K562 (cell line): ENCODE data around the gene MYCBPAP.

Experiments used
- AFF4 ChIP-seq: sonication (generic); formaldehyde crosslinking; IDR thresholded peaks from 2 replicates; pipeline ENCODE4 v1.8.0; 2023; ENCODE audit warnings: mild to moderate bottlenecking, missing genetic modification reagents
- BCLAF1 ChIP-seq, 2 experiments: fragments of 450-650 bp in 1 of 2; IDR thresholded peaks; 2 replicates each; pipeline ENCODE4 v1.6.1; 2011 to 2017; ENCODE audit warnings: low read depth in 2 of 2, antibody characterized with exemption in 1 of 2, borderline replicate concordance in 1 of 2, low read length in 1 of 2, mild to moderate bottlenecking in 1 of 2, mixed read lengths in 1 of 2; ENCODE audit not compliant: control insufficient read depth in 1 of 2
- ETV5 ChIP-seq: sonication (generic); formaldehyde crosslinking; IDR thresholded peaks from 2 replicates; pipeline ENCODE4 v1.4.0; 2020; ENCODE audit warnings: low read depth, mild to moderate bottlenecking, missing genetic modification reagents
- GABPB2 ChIP-seq: fragments of 250-450 bp; sonication (Bioruptor Pico); conservative IDR thresholded peaks from 2 replicates; pipeline ENCODE4 v1.5.1; 2021; ENCODE audit warnings: mild to moderate bottlenecking
- HDAC6 ChIP-seq: IDR thresholded peaks from 2 replicates; pipeline ENCODE4 v1.6.1; 2012; ENCODE audit warnings: low read depth, mild to moderate bottlenecking, control low read depth, inconsistent platforms, low read length, moderate library complexity
- HNRNPH1 ChIP-seq: fragments of 200-400 bp; formaldehyde crosslinking; optimal IDR thresholded peaks from 2 replicates; pipeline ENCODE3; 2017; ENCODE audit warnings: low read depth, mild to moderate bottlenecking, low read length, moderate library complexity
- KAT2B ChIP-seq: IDR thresholded peaks from one replicate; pipeline ENCODE4 v1.6.1; 2012; ENCODE audit warnings: low read depth, mild to moderate bottlenecking, control low read depth, inconsistent platforms, low read length, moderate library complexity
- L3MBTL2 ChIP-seq: fragments of 450-650 bp; IDR thresholded peaks from 2 replicates; pipeline ENCODE4 v1.6.1; 2016; ENCODE audit warnings: mild to moderate bottlenecking, moderate library complexity
- ZNF175 ChIP-seq: fragments of 200-800 bp; sonication (Bioruptor generic); IDR thresholded peaks from 2 replicates; pipeline ENCODE4 v1.6.1; 2016; ENCODE audit warnings: low read depth, mild to moderate bottlenecking, missing genetic modification characterization, missing compliant biosample characterization
- ZNF282 ChIP-seq: sonication (generic); formaldehyde crosslinking; IDR thresholded peaks from 2 replicates; pipeline ENCODE4 v1.8.1; 2023; ENCODE audit warnings: missing genetic modification reagents
- TF ChIP-seq, protein P1 (sequence below): sonication (generic); formaldehyde crosslinking; IDR thresholded peaks from 2 replicates; pipeline ENCODE4 v1.8.1; 2023; ENCODE audit warnings: missing genetic modification reagents, mild to moderate bottlenecking, borderline replicate concordance
- TF ChIP-seq, protein P2 (sequence below), 2 experiments: fragments of 150-350 bp in 1 of 2; IDR thresholded peaks; 2 replicates each; pipeline ENCODE4 v1.6.1; 2012 to 2016; ENCODE audit warnings: low read depth in 2 of 2, low read length in 2 of 2, mild to moderate bottlenecking in 1 of 2, moderate library complexity in 1 of 2

- TF ChIP-seq GABPB2 (CRISPR knock-in tag) (no peak), BCLAF1 (IDR thresholded peaks at IDR 0.05; ENCODE audit: borderline replicate concordance in 1 of 2, control insufficient read depth in 1 of 2, low read depth in 2 of 2, low read length in 1 of 2) (no peak), ETV5 (CRISPR knock-in tag) (no peak), AFF4 (CRISPR knock-in tag) (no peak), ZNF175 (no peak), HNRNPH1 (no peak), L3MBTL2 (no peak), HDAC6 (no peak), KAT2B (no peak), ZNF282 (CRISPR knock-in tag) (no peak)
- TF ChIP-seq, protein P1, sequence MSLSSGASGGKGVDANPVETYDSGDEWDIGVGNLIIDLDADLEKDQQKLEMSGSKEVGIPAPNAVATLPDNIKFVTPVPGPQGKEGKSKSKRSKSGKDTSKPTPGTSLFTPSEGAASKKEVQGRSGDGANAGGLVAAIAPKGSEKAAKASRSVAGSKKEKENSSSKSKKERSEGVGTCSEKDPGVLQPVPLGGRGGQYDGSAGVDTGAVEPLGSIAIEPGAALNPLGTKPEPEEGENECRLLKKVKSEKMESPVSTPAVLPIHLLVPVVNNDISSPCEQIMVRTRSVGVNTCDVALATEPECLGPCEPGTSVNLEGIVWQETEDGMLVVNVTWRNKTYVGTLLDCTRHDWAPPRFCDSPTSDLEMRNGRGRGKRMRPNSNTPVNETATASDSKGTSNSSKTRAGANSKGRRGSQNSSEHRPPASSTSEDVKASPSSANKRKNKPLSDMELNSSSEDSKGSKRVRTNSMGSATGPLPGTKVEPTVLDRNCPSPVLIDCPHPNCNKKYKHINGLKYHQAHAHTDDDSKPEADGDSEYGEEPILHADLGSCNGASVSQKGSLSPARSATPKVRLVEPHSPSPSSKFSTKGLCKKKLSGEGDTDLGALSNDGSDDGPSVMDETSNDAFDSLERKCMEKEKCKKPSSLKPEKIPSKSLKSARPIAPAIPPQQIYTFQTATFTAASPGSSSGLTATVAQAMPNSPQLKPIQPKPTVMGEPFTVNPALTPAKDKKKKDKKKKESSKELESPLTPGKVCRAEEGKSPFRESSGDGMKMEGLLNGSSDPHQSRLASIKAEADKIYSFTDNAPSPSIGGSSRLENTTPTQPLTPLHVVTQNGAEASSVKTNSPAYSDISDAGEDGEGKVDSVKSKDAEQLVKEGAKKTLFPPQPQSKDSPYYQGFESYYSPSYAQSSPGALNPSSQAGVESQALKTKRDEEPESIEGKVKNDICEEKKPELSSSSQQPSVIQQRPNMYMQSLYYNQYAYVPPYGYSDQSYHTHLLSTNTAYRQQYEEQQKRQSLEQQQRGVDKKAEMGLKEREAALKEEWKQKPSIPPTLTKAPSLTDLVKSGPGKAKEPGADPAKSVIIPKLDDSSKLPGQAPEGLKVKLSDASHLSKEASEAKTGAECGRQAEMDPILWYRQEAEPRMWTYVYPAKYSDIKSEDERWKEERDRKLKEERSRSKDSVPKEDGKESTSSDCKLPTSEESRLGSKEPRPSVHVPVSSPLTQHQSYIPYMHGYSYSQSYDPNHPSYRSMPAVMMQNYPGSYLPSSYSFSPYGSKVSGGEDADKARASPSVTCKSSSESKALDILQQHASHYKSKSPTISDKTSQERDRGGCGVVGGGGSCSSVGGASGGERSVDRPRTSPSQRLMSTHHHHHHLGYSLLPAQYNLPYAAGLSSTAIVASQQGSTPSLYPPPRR: no peak
- TF ChIP-seq, protein P2, sequence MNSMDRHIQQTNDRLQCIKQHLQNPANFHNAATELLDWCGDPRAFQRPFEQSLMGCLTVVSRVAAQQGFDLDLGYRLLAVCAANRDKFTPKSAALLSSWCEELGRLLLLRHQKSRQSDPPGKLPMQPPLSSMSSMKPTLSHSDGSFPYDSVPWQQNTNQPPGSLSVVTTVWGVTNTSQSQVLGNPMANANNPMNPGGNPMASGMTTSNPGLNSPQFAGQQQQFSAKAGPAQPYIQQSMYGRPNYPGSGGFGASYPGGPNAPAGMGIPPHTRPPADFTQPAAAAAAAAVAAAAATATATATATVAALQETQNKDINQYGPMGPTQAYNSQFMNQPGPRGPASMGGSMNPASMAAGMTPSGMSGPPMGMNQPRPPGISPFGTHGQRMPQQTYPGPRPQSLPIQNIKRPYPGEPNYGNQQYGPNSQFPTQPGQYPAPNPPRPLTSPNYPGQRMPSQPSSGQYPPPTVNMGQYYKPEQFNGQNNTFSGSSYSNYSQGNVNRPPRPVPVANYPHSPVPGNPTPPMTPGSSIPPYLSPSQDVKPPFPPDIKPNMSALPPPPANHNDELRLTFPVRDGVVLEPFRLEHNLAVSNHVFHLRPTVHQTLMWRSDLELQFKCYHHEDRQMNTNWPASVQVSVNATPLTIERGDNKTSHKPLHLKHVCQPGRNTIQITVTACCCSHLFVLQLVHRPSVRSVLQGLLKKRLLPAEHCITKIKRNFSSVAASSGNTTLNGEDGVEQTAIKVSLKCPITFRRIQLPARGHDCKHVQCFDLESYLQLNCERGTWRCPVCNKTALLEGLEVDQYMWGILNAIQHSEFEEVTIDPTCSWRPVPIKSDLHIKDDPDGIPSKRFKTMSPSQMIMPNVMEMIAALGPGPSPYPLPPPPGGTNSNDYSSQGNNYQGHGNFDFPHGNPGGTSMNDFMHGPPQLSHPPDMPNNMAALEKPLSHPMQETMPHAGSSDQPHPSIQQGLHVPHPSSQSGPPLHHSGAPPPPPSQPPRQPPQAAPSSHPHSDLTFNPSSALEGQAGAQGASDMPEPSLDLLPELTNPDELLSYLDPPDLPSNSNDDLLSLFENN (IDR thresholded peaks at IDR 0.05; ENCODE audit: low read depth in 2 of 2, low read length in 2 of 2): no peak
These were observed 36.0 kb upstream of the MYCBPAP start for GRCh38 chr17:50472286-50472685.
